ENCODE data around the gene TRPM3. TPM values are rescaled to one million over a fixed set of nuclear protein-coding genes. Genes with fewer than 3 reads are reported as not detected.
"Not testable (repeated sequence)": the region's sequence is repeated elsewhere in the genome, so short reads cannot be mapped to it uniquely, and the experiment has no call there.

TRPM3 gene
- total RNA-seq, 3 donors from 2014 or later (not counting 1 experiment from before 2014, with no cell fraction given) = not detected

- intact Hi-C loops (cut with micrococcal nuclease) = no loop called here
- H3K27me3 Mint-ChIP-seq (ENCODE audit: low read depth in 2 of 2) = peaks cover 3 to 9% of the 10 kb centered on the region in 2 donors
- H3K4me1 Mint-ChIP-seq = no peaks in the 10 kb centered on the region
- Histone ChIP-seq H3K9me3 (ENCODE audit: control insufficient read depth, insufficient read depth, low read length) (peaks cover 3% of the 10 kb centered on the region), H3K4me1 (ENCODE audit: control insufficient read depth, insufficient read depth, low read length) (no peaks in the 10 kb centered on the region), H3K27me3 (ENCODE audit: control insufficient read depth, insufficient read depth, low read length) (no peaks in the 10 kb centered on the region), H3K4me3 (ENCODE audit: low read length) (no peak overlapping the region), H3K27ac (ENCODE audit: low read length) (no peak overlapping the region), H3K36me3 (ENCODE audit: control insufficient read depth, insufficient read depth, low read length) (no peaks in the 10 kb centered on the region)
- H3K27ac Mint-ChIP-seq = no peak overlapping the region
- TF ChIP-seq CTCF (IDR thresholded peaks at IDR 0.05) = no peak
- H3K4me3 Mint-ChIP-seq = no peak overlapping the region
- no peak for ATAC-seq
- no CpG with 5 or more reads among the region's 1 CpG for WGBS (ENCODE audit: insufficient coverage)
- peaks cover 0 to 2% of the 10 kb centered on the region in 2 donors for H3K9me3 Mint-ChIP-seq
- no peaks in the 10 kb centered on the region for H3K36me3 Mint-ChIP-seq
- DNase-seq = no peak
These were observed 465.1 kb downstream of the TRPM3 start for GRCh38 chr9:70656281-70656680.

- DNase-seq (no peak), ATAC-seq (no peak)
- H3K4me3 Mint-ChIP-seq = no peak overlapping the region
- Histone ChIP-seq H3K4me3 (ENCODE audit: low read length) (no peak overlapping the region), H3K4me1 (ENCODE audit: control insufficient read depth, insufficient read depth, low read length) (no peaks in the 10 kb centered on the region), H3K9me3 (ENCODE audit: control insufficient read depth, insufficient read depth, low read length) (peaks cover 2% of the 10 kb centered on the region), H3K27me3 (ENCODE audit: control insufficient read depth, insufficient read depth, low read length) (no peaks in the 10 kb centered on the region), H3K36me3 (ENCODE audit: control insufficient read depth, insufficient read depth, low read length) (no peaks in the 10 kb centered on the region), H3K27ac (ENCODE audit: low read length) (no peak overlapping the region)
- H3K27ac Mint-ChIP-seq = no peak overlapping the region
- no peaks in the 10 kb centered on the region for H3K27me3 Mint-ChIP-seq (ENCODE audit: low read depth in 2 of 2)
- no peak for TF ChIP-seq CTCF (IDR thresholded peaks at IDR 0.05)
- intact Hi-C loops (cut with micrococcal nuclease) = no loop called here
- WGBS (ENCODE audit: insufficient coverage) = 69% methylated on average over 1 of the region's 1 CpG
- no peaks in the 10 kb centered on the region for H3K36me3 Mint-ChIP-seq
- H3K9me3 Mint-ChIP-seq = no peaks in the 10 kb centered on the region
- no peaks in the 10 kb centered on the region for H3K4me1 Mint-ChIP-seq
These were observed 467.3 kb downstream of the TRPM3 start for GRCh38 chr9:70654144-70654543.

GRCh38 chr9:70644627-70645026 is 476.8 kb downstream of the TRPM3 start:
- not testable (repeated sequence) for H3K36me3 Mint-ChIP-seq; H3K27ac Mint-ChIP-seq; H3K4me1 ChIP-seq (ENCODE audit: control insufficient read depth, insufficient read depth, low read length); H3K36me3 ChIP-seq (ENCODE audit: control insufficient read depth, insufficient read depth, low read length); H3K27me3 ChIP-seq (ENCODE audit: control insufficient read depth, insufficient read depth, low read length); H3K4me3 ChIP-seq (ENCODE audit: low read length); H3K4me1 Mint-ChIP-seq; H3K9me3 Mint-ChIP-seq; H3K4me3 Mint-ChIP-seq; H3K27ac ChIP-seq (ENCODE audit: low read length); H3K9me3 ChIP-seq (ENCODE audit: control insufficient read depth, insufficient read depth, low read length); ATAC-seq; DNase-seq
- H3K27me3 Mint-ChIP-seq (ENCODE audit: low read depth in 2 of 2) = peaks cover 6 to 11% of the 10 kb centered on the region in 2 donors
- intact Hi-C loops (cut with micrococcal nuclease) = loop anchor here (5.0 to 10.0 kb wide), 2 partner anchors 358 to 600 kb away; no protein-coding TSS in a partner anchor

GRCh38 chr9:70642341-70642740 is 479.1 kb downstream of the TRPM3 start:
- Histone ChIP-seq H3K27me3 (ENCODE audit: control insufficient read depth, insufficient read depth, low read length) (no peaks in the 10 kb centered on the region), H3K9me3 (ENCODE audit: control insufficient read depth, insufficient read depth, low read length) (no peaks in the 10 kb centered on the region), H3K27ac (ENCODE audit: low read length) (no peak overlapping the region), H3K4me1 (ENCODE audit: control insufficient read depth, insufficient read depth, low read length) (no peaks in the 10 kb centered on the region), H3K4me3 (ENCODE audit: low read length) (no peak overlapping the region), H3K36me3 (ENCODE audit: control insufficient read depth, insufficient read depth, low read length) (no peaks in the 10 kb centered on the region)
- 90% methylated on average over 8 of the region's 8 CpGs for WGBS (ENCODE audit: insufficient coverage)
- DNase-seq (no peak), ATAC-seq (no peak)
- Mint-ChIP-seq H3K9me3 (no peaks in the 10 kb centered on the region), H3K4me1 (no peaks in the 10 kb centered on the region), H3K27me3 (ENCODE audit: low read depth in 2 of 2) (peaks cover 6 to 11% of the 10 kb centered on the region in 2 donors), H3K27ac (no peak overlapping the region), H3K4me3 (no peak overlapping the region), H3K36me3 (no peaks in the 10 kb centered on the region)
- no peak for TF ChIP-seq CTCF (IDR thresholded peaks at IDR 0.05)
- intact Hi-C loops (cut with micrococcal nuclease) = loop anchor here (5.0 to 10.0 kb wide), 2 partner anchors 360 to 602 kb away; no protein-coding TSS in a partner anchor
